ENCODE results near the gene KLHL40. TPM values are rescaled to one million over a fixed set of nuclear protein-coding genes. Genes with fewer than 3 reads are reported as not detected.

KLHL40 gene
- total and polyA plus RNA-seq, 9 donors, result not detected

DNA sequence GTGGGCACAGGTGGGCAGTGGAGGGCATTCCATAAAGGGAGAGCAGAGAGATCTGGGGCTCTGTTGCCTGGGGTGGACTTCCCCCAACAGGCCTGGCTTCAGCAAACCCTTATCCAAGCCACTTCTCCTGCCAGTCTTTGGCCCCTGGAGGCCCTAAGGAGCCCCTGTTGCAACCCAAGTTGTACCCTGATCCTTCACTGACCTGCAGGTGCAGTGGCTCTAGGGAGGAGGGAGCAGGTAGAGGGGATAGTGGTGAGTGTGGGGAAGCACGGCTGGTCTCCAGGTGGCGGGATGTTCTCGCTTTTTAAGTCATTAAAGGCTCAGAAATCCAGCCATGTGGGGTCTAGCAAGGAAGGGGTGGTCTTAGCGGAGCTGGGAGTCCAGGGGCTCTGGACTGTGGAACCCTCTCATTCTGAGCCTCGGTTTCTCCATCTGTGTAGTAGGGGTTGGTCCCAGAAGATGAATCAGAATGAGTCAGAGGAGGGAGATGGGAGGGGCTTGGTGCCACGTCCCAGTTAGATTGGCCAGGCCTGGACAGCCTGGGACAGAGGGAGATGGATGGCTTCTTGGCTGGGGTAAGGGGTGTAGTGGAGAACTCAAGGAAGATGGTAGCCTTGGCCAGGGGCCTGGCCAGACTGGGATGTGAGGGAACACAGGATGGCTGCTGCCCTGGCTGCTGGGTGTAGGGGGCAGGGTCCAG, 29.2 kb upstream of the KLHL40 start:
- TF ChIP-seq, protein P1, sequence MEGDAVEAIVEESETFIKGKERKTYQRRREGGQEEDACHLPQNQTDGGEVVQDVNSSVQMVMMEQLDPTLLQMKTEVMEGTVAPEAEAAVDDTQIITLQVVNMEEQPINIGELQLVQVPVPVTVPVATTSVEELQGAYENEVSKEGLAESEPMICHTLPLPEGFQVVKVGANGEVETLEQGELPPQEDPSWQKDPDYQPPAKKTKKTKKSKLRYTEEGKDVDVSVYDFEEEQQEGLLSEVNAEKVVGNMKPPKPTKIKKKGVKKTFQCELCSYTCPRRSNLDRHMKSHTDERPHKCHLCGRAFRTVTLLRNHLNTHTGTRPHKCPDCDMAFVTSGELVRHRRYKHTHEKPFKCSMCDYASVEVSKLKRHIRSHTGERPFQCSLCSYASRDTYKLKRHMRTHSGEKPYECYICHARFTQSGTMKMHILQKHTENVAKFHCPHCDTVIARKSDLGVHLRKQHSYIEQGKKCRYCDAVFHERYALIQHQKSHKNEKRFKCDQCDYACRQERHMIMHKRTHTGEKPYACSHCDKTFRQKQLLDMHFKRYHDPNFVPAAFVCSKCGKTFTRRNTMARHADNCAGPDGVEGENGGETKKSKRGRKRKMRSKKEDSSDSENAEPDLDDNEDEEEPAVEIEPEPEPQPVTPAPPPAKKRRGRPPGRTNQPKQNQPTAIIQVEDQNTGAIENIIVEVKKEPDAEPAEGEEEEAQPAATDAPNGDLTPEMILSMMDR (IDR thresholded peaks at IDR 0.05), result no peak
- TF ChIP-seq POLR2A (IDR thresholded peaks at IDR 0.05) (no peak), EP300 (IDR thresholded peaks at IDR 0.05) (no peak)
- peaks cover 16% of the 10 kb centered on the region for H3K4me1 ChIP-seq (ENCODE audit: insufficient read depth)
- H3K27me3 ChIP-seq, result no peaks in the 10 kb centered on the region
- no peaks in the 10 kb centered on the region for H3K9me3 ChIP-seq
- intact Hi-C loops (cut with DNase I), result loop anchor here in 1 of 4 donors (10.0 kb wide), 1 partner anchor 89 kb away; no protein-coding TSS in a partner anchor
- 77 to 85% (median 82%) methylated on average over 6 of the region's 6 CpGs for WGBS, 3 donors
- peak in 3 of 5 donors; percentile 18 to 45 (median 31) for DNase-seq
- no peak overlapping the region for H3K4me3 ChIP-seq
- peak overlapping the region in 1 of 2 donors; percentile 95 for H3K27ac ChIP-seq
- H3K36me3 ChIP-seq, result no peaks in the 10 kb centered on the region

DNA sequence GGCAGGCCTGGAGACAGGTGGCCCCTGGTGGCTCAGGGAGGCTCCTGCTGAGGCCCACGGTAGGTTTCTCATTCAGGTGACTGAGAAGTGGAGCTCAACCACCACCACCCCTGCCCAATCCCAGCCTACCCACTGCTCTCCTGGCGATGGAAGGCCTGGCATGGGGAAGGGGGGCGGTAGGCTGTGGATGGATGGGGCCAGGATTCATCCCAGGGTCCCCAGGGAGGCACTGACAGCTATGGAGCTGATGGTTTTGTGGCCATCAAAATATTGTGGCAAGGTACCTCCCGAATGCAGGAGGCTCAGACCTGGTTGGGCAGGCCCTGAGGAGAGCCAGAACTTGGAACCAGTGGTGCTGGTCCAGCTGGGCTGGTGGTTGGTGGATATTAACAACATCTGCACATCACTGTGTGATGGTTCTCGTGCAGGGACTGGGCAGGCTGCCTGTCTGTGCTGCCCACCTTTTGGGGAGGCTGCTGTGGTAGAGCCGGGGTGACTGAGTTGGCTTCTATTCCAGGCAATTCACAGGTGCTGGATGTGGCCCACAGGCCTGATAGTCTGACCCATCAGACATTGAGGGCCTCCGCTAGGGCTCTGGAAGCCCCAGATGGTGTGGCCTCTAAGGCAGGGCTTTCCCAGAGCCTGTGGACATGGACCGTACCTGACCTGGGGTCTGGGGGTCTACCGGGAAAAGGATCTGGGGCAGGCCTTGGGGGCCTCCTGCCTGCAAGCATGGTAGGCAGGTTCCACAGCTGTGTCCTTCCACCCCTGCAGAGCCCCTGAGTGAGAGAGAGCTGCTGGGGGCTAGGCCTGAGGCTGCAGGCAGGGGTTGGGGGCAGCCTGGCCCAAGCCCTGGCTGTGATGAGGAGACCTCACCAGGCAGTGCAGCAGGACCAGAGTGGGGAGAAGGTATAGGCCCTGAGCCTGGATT, 28.4 kb upstream of the KLHL40 start:
- WGBS, 3 donors, result 80 to 89% (median 87%) methylated on average over 8 to 9 of the region's 9 CpGs
- intact Hi-C loops (cut with DNase I), result loop anchor here in 1 of 4 donors (10.0 kb wide), 1 partner anchor 88 kb away; no protein-coding TSS in a partner anchor
- H3K4me3 ChIP-seq, result no peak overlapping the region
- no peaks in the 10 kb centered on the region for H3K9me3 ChIP-seq
- no peak overlapping the region for H3K27ac ChIP-seq
- DNase-seq, result peak in 2 of 5 donors; percentile 10 to 21
- no peaks in the 10 kb centered on the region for H3K36me3 ChIP-seq
- no peaks in the 10 kb centered on the region for H3K27me3 ChIP-seq
- no peak for TF ChIP-seq POLR2A (IDR thresholded peaks at IDR 0.05)
- TF ChIP-seq, protein P1 (IDR thresholded peaks at IDR 0.05), result no peak
- no peak for TF ChIP-seq EP300 (IDR thresholded peaks at IDR 0.05)
- peaks cover 14% of the 10 kb centered on the region for H3K4me1 ChIP-seq (ENCODE audit: insufficient read depth)

DNA sequence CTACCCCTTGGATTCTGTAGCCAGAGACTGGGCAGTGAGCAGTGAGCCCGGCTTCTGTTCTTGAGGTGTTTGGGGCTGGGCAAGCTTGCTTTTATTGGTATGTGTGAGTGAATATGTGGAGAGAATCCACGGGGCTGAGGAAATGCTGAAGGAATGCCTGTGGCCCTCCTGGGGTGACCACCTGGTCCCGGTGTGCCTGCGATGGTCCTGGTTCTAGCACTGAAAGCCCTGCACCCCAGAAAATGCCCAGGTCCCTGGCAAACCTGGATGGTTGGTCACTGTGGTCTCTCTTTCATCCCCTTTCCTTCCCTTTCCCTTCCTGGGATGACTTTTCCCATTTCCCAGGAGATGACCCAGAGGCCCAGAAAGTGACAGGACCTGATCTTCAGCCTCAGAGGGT, 27.7 kb upstream of the KLHL40 start:
- peaks cover 9% of the 10 kb centered on the region for H3K4me1 ChIP-seq (ENCODE audit: insufficient read depth)
- H3K27ac ChIP-seq, result no peak overlapping the region
- DNase-seq, result no peak
- intact Hi-C loops (cut with DNase I), result loop anchor here in 1 of 4 donors (10.0 kb wide), 1 partner anchor 87 kb away; no protein-coding TSS in a partner anchor
- H3K4me3 ChIP-seq, result no peak overlapping the region
- WGBS, 3 donors, result 61 to 86% (median 65%) methylated on average over 4 of the region's 4 CpGs
- no peaks in the 10 kb centered on the region for H3K27me3 ChIP-seq
- TF ChIP-seq POLR2A (IDR thresholded peaks at IDR 0.05), result no peak
- no peaks in the 10 kb centered on the region for H3K9me3 ChIP-seq
- H3K36me3 ChIP-seq, result no peaks in the 10 kb centered on the region

DNA sequence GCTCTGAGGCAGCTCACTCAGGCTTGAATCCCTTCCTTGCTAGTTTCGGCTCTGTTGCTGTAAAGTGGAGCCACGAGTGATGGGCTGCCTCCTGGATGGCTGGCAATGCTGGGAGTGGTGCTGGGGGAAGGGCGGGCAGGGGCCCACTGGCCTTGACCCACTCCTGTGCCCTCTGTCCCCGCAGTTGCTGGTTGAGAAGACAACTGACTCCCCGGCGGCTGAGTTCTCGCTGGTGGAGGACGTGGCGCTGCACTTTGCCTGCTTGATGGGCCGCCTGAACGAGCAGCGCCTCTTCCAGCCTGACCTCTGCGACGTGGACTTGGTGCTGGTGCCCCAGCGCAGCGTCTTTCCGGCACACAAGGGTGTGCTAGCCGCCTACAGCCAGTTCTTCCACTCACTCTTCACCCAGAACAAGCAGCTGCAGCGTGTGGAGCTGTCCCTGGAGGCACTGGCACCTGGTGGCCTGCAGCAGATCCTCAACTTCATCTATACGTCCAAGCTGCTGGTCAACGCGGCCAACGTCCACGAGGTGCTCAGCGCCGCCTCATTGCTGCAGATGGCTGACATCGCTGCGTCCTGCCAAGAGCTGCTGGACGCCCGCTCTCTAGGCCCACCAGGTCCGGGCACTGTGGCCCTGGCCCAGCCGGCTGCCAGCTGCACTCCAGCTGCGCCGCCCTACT, 27.1 kb upstream of the KLHL40 start:
- no peaks in the 10 kb centered on the region for H3K27me3 ChIP-seq
- H3K4me3 ChIP-seq, result no peak overlapping the region
- intact Hi-C loops (cut with DNase I), result loop anchor here in 1 of 4 donors (10.0 kb wide), 1 partner anchor 87 kb away; no protein-coding TSS in a partner anchor
- TF ChIP-seq EP300 (IDR thresholded peaks at IDR 0.05), result no peak
- TF ChIP-seq, protein P1 (IDR thresholded peaks at IDR 0.05), result no peak
- no peak for TF ChIP-seq POLR2A (IDR thresholded peaks at IDR 0.05)
- DNase-seq, result peak in 3 of 5 donors; percentile 16 to 31 (median 25)
- peaks cover 3% of the 10 kb centered on the region for H3K4me1 ChIP-seq (ENCODE audit: insufficient read depth)
- no peaks in the 10 kb centered on the region for H3K36me3 ChIP-seq
- no peaks in the 10 kb centered on the region for H3K9me3 ChIP-seq
- H3K27ac ChIP-seq, result no peak overlapping the region
- 84 to 87% (median 86%) methylated on average over 32 to 34 of the region's 34 CpGs for WGBS, 3 donors
